Large intestine (tissue), 3 donors: ENCODE data around the gene RTKN2. TPM values are rescaled to one million over a fixed set of nuclear protein-coding genes. Genes with fewer than 3 reads are reported as not detected.

Source experiments
- DNase-seq, 2 donors: peaks; one replicate each; pipeline versions ENCODE4 v3.0.0 to v3.0.0-alpha.2; 2013
- H3K27ac ChIP-seq: one replicate; pipeline ENCODE4 v1.5.1; 2013; ENCODE audit warnings: low read length
- H3K27me3 ChIP-seq: 2 replicates; pipeline ENCODE4 v1.6.1; 2013; ENCODE audit warnings: low read length; ENCODE audit not compliant: control insufficient read depth, insufficient read depth
- H3K36me3 ChIP-seq: 2 replicates; pipeline ENCODE4 v1.6.1; 2013; ENCODE audit warnings: low read length; ENCODE audit not compliant: control insufficient read depth, insufficient read depth
- H3K4me1 ChIP-seq: one replicate; pipeline ENCODE4 v1.6.1; 2013; ENCODE audit warnings: low read length; ENCODE audit not compliant: control insufficient read depth, insufficient read depth
- H3K4me3 ChIP-seq: one replicate; pipeline ENCODE4 v1.5.1; 2013; ENCODE audit warnings: low read length
- H3K9me3 ChIP-seq: one replicate; pipeline ENCODE4 v1.6.1; 2013; ENCODE audit warnings: mild to moderate bottlenecking, low read depth, low read length, moderate library complexity; ENCODE audit not compliant: control insufficient read depth
- WGBS: methylation state at CpG from one replicate; pipeline ENCODE4 v1.1.5; 2013; ENCODE audit warnings: low lambda C conversion rate; ENCODE audit not compliant: insufficient coverage; 5-methylcytosine and 5-hydroxymethylcytosine counted together
- polyA plus RNA-seq: library from polyadenylated mRNA; unstranded; fragments of 120-200 nt; gene quantifications from one replicate; pipeline ENCODE4 v1.2.1, GENCODE V29; 2013

The RTKN2 gene
- polyA plus RNA-seq, 1 donor, result 5.7 TPM

GRCh38 chr10:62162261-62162981 lies 106.2 kb downstream of the RTKN2 start:
- WGBS, result 80% methylated on average over 1 of the region's 4 CpGs
- H3K27me3 ChIP-seq, result no peaks in the 10 kb centered on the region
- DNase-seq, result no peak
- no peaks in the 10 kb centered on the region for H3K9me3 ChIP-seq
- no peaks in the 10 kb centered on the region for H3K4me1 ChIP-seq
- no peak overlapping the region for H3K27ac ChIP-seq
- no peak overlapping the region for H3K4me3 ChIP-seq
- no peaks in the 10 kb centered on the region for H3K36me3 ChIP-seq

GRCh38 chr10:62159351-62159750 lies 109.3 kb downstream of the RTKN2 start:
- Histone ChIP-seq H3K4me1 (no peaks in the 10 kb centered on the region), H3K9me3 (no peaks in the 10 kb centered on the region), H3K27me3 (no peaks in the 10 kb centered on the region), H3K27ac (no peak overlapping the region), H3K36me3 (no peaks in the 10 kb centered on the region), H3K4me3 (no peak overlapping the region)
- no CpG with 5 or more reads among the region's 3 CpGs for WGBS
- DNase-seq, result no peak

- 95% methylated on average over 2 of the region's 3 CpGs for WGBS
- Histone ChIP-seq H3K4me1 (no peaks in the 10 kb centered on the region), H3K9me3 (no peaks in the 10 kb centered on the region), H3K27ac (no peak overlapping the region), H3K36me3 (no peaks in the 10 kb centered on the region), H3K27me3 (no peaks in the 10 kb centered on the region), H3K4me3 (no peak overlapping the region)
- no peak for DNase-seq
These were observed 111.0 kb downstream of the RTKN2 start for GRCh38 chr10:62157601-62158000.

GRCh38 chr10:62155054-62155680 lies 113.5 kb downstream of the RTKN2 start:
- H3K27ac ChIP-seq, result no peak overlapping the region
- no CpG with 5 or more reads among the region's 7 CpGs for WGBS
- H3K9me3 ChIP-seq, result no peaks in the 10 kb centered on the region
- H3K36me3 ChIP-seq, result no peaks in the 10 kb centered on the region
- no peak overlapping the region for H3K4me3 ChIP-seq
- no peaks in the 10 kb centered on the region for H3K4me1 ChIP-seq
- no peaks in the 10 kb centered on the region for H3K27me3 ChIP-seq
- no peak for DNase-seq

GRCh38 chr10:62154231-62154630 lies 114.4 kb downstream of the RTKN2 start:
- Histone ChIP-seq H3K4me3 (no peak overlapping the region), H3K36me3 (no peaks in the 10 kb centered on the region), H3K4me1 (no peaks in the 10 kb centered on the region), H3K27me3 (no peaks in the 10 kb centered on the region), H3K9me3 (no peaks in the 10 kb centered on the region), H3K27ac (peak overlapping the region; percentile 18)
- WGBS, result no CpG with 5 or more reads among the region's 2 CpGs
- peak; percentile 48 to 75 for DNase-seq

- Histone ChIP-seq H3K4me3 (no peak overlapping the region), H3K27me3 (no peaks in the 10 kb centered on the region), H3K27ac (no peak overlapping the region), H3K36me3 (no peaks in the 10 kb centered on the region), H3K4me1 (no peaks in the 10 kb centered on the region), H3K9me3 (no peaks in the 10 kb centered on the region)
- DNase-seq, result peak in 1 of 2 donors; percentile 29
- WGBS, result no CpG with 5 or more reads among the region's 1 CpG
These were observed 115.5 kb downstream of the RTKN2 start for GRCh38 chr10:62153191-62153590.

GRCh38 chr10:62149621-62150020 lies 119.0 kb downstream of the RTKN2 start:
- H3K4me3 ChIP-seq, result no peak overlapping the region
- H3K9me3 ChIP-seq, result no peaks in the 10 kb centered on the region
- H3K27me3 ChIP-seq, result no peaks in the 10 kb centered on the region
- no peak for DNase-seq
- no peaks in the 10 kb centered on the region for H3K36me3 ChIP-seq
- H3K4me1 ChIP-seq, result no peaks in the 10 kb centered on the region
- H3K27ac ChIP-seq, result no peak overlapping the region

- no CpG with 5 or more reads among the region's 3 CpGs for WGBS
- H3K27me3 ChIP-seq, result no peaks in the 10 kb centered on the region
- no peak for DNase-seq
- no peaks in the 10 kb centered on the region for H3K4me1 ChIP-seq
- H3K27ac ChIP-seq, result no peak overlapping the region
- H3K9me3 ChIP-seq, result no peaks in the 10 kb centered on the region
- H3K4me3 ChIP-seq, result no peak overlapping the region
- no peaks in the 10 kb centered on the region for H3K36me3 ChIP-seq
These were observed 120.5 kb downstream of the RTKN2 start for GRCh38 chr10:62148155-62148554.

GRCh38 chr10:62147425-62147824 lies 121.2 kb downstream of the RTKN2 start:
- H3K27ac ChIP-seq, result no peak overlapping the region
- H3K36me3 ChIP-seq, result no peaks in the 10 kb centered on the region
- no peak overlapping the region for H3K4me3 ChIP-seq
- WGBS, result 100% methylated on average over 1 of the region's 4 CpGs
- no peaks in the 10 kb centered on the region for H3K27me3 ChIP-seq
- no peak for DNase-seq
- H3K9me3 ChIP-seq, result no peaks in the 10 kb centered on the region
- H3K4me1 ChIP-seq, result no peaks in the 10 kb centered on the region

- H3K36me3 ChIP-seq, result no peaks in the 10 kb centered on the region
- peaks cover 3% of the 10 kb centered on the region for H3K9me3 ChIP-seq
- no peak overlapping the region for H3K4me3 ChIP-seq
- no peaks in the 10 kb centered on the region for H3K4me1 ChIP-seq
- no peaks in the 10 kb centered on the region for H3K27me3 ChIP-seq
- DNase-seq, result no peak
- WGBS, result 80% methylated on average over 2 of the region's 3 CpGs
- H3K27ac ChIP-seq, result no peak overlapping the region
These were observed 131.7 kb downstream of the RTKN2 start for GRCh38 chr10:62136931-62137330.

- no peak overlapping the region for H3K4me3 ChIP-seq
- no peaks in the 10 kb centered on the region for H3K27me3 ChIP-seq
- no peaks in the 10 kb centered on the region for H3K36me3 ChIP-seq
- no peaks in the 10 kb centered on the region for H3K4me1 ChIP-seq
- no peak for DNase-seq
- H3K9me3 ChIP-seq, result peaks cover 3% of the 10 kb centered on the region
- no peak overlapping the region for H3K27ac ChIP-seq
These were observed 135.0 kb downstream of the RTKN2 start for GRCh38 chr10:62133618-62134017.
